ENCODE measurements around the gene STK32B.
"Not testable (repeated sequence)": the region's sequence is repeated elsewhere in the genome, so short reads cannot be mapped to it uniquely, and the experiment has no call there.

The STK32B gene

DNA sequence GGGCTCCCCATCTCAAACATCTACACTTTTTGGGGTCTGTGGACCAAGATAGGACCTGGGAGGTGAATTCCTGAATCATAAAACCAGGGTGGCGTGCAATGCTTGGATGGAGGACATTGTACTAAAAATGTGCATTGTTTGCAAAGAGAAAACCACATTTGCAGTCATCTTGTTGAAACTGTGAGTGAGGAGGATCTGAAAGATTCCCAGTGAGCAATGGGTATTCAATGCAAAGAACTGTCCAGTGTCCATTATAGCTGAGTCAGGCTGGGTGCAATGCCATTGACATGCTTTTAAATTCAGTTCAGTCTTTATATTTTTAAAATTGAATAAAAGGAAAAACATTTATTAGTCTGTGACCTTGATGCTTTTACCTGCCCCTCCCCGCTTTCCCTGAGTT, 215.7 kb downstream of the STK32B start:
- DNase-seq (ENCODE audit: low read depth): no peak

DNA sequence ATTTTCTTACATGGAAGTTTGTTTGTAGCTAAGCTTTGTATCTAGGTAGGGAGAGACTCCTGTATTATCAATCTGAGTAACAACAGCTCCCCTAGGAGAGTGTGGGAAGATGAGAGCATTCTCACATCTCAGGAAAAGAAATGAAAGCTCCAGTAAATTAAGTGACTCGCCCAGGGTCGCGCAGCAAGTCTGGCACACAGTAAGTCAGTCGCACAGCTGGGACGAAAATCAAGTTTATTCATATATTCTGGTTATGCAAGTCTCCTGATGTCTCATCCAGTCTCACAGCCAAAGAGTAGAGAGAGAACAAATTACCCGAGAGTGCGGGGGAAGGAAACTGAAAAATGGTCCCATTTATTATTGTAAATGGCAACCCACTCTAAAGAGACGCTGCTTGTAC, 216.1 kb downstream of the STK32B start:
- peak; percentile 0 for DNase-seq (ENCODE audit: low read depth)

DNA sequence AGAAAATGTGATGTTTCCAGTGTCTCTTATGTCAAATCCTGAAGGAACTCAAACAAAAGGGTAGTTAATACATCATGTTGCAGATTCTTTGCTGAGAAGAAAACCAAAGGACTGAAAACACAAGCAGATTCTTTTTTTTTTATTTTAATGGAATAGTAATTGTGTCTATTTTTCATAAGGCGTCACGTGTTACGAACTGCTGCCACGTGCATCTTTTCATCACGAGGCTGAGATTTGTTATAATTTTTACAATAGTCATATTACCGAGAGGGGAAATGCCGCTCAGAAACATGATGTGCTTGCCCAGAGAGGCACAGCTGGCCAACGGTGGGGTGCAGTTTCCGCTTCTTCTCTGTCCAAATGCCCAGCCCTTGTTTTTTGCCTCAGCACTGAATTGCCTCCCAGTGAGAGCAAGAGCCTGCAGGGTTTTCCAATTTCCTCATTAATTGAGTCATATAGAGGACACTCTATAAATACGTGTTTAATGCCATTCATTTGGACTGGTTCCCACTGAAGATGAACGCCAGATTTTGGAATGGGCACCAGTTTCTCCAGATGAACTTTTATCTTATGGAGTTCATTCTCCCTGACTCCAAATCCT, 225.3 kb downstream of the STK32B start:
- DNase-seq (ENCODE audit: low read depth): no peak

DNA sequence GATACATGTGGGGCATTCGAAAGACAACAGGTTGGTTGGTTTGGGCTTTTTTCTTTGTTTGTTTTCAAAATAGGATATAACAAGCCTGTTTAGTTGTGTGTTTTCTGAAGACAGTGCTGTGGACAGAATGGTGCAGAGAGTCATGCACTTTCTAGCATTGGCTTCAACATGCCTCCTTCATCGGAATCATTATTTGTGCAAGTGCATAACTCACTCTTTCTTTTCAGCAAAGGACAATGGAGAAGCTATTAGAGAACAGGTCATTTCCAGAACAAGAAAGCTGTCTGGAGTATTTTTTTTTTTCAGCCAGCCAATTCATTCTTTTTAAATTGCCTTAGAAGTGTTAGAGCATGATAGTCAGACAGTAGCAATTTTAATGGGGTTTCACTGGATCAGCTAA, 225.8 kb downstream of the STK32B start:
- DNase-seq (ENCODE audit: low read depth): no peak

DNA sequence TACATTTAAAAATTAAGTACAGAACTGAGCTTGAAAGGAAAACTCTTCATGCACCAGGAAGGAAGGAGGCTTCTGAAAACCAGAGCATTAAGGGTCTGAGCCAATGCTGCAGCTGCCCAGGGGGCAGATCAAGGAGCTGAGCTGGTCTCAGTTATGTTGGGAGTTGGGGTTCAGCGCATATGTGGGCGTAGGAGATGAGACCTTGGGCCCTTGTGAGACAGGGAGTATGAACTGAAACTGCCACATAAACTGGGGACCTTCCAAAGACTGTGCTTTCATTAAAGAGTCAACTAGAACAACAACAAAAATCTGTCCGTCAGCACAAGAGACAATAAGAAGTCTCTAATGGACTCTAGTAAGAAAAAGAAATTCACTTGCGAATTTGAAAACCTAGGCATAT, 226.9 kb downstream of the STK32B start:
- no peak for DNase-seq (ENCODE audit: low read depth)

DNA sequence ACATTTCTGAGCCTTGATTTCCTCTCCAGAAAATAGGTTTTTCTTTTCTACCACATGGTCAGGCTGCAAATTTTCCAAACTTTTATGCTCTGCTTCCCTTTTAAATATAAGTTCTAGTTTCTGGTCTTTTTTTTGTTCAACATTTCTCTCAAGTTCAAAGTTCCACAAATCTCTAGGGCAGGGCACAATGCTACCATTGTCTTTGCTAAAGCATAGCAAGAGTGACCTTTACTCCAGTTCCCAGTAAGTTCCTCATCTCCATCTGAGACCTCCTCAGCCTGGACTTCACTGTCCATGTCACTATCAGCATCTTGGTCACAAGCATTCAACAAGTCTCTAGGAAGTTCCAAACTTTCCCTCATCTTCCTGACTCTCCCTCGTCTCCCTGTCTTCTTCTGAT, 228.8 kb downstream of the STK32B start:
- not testable (repeated sequence) for DNase-seq (ENCODE audit: low read depth)

DNA sequence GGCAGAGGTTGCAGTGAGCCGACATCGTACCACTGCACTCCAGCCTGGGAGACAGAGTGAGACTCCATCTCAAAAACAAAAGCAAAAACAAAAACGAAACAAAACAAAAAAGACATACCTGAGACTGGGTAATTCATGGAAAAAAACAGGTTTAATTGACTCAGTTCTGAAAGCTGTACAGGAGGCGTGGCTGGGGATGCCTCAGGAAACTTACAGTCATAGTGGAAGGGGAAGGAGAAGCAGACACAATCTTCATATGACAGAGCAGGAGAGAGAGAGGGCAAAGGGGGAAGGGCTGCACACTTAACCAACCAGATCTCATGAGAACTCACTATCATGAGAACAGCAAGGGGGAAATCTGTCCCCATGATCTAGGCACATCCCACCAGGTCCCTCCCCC, 229.5 kb downstream of the STK32B start:
- DNase-seq (ENCODE audit: low read depth): no peak

DNA sequence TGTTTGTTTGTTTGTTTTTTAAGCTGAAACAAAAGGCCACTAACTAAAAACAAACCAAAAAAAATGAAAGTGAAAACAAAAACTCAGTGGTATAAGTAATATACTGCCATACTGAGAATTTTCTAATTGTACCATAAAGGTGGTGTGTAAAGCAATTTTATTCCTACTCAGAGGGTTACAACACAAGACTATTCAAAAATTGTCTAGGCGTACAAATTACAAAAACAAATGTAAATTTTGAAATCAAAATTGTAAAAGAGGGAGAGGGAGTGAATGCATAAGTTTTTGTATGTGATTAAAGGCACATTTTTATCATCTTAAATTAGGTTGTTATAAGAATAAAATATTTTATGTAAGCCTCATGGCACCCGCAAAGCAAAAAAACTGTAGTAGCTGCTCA, 232.6 kb downstream of the STK32B start:
- DNase-seq (ENCODE audit: low read depth): no peak

DNA sequence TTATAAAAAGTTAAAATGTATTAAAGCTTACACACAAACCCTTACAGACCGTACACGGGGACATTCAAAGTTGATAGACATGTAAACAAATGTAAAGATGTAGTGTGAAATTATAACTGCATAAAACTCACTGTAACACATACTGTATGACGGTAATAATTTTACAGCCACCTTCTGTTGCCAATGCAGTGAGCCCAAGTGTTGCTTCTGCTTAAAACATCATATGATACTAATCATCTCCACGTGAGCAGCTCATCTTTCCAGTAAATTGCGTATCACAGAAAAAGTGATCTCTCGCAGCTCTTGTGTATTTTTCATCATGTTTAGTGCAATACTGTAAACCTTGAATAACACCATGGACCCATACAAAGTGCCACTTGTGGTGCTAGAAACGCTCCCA, 233.2 kb downstream of the STK32B start:
- DNase-seq (ENCODE audit: low read depth): no peak

DNA sequence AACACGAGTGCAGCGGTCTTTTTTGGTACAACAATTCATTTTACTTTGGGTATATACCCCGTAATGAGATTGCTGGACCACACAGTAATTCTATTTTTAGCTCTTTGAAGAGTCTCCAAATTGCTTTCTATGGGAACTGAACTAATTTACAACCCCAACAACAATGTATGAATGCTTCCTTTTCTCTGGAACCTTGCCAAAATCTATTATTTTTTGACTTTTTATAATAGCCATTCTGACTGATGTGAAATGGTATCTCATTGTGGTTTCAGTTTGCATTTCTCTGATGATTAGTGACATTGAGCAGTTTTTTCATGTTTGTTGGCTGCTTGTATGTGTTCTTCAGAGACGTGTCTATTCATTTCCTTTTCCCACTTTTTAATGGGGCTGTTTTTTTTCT, 240.8 kb downstream of the STK32B start:
- no peak for DNase-seq (ENCODE audit: low read depth)

DNA sequence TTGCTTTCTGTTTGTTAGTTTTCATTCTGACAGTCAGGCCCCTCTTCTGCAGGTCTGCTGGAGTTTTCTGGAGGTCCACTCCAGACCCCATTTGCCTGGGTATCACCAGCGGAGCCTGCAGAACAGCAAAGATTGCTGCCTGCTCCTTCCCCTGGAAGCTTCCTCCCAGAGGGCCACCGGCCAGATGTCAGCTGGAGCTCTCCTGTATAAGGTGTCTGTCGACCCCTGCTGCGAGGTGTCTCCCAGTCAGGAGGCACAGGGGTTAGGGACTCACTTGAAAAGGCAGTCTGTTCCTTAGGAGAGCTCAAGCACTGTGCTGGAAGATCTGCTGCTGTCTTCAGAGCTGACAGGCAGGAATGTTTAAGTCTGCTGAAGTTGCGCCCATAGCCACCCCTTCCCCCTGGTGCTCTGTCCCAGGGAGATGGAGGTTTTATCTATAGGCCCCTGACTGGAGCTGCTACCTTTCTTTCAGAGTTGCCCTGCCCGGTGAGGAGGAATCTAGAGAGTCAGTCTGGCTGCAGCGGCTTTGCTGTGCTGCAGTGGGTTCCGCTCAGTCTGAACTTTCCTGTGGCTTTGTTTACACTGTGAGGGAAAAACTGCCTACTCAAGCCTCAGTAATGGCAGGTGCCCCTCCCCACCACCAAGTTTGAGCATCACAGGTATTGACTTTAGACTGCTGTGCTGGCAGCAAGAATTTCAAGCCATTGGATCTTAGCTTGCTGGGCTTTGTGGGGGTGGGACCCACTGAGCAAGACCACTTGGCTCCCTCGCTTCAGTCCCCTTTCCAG, 246.9 kb downstream of the STK32B start:
- not testable (repeated sequence) for DNase-seq (ENCODE audit: low read depth)

DNA sequence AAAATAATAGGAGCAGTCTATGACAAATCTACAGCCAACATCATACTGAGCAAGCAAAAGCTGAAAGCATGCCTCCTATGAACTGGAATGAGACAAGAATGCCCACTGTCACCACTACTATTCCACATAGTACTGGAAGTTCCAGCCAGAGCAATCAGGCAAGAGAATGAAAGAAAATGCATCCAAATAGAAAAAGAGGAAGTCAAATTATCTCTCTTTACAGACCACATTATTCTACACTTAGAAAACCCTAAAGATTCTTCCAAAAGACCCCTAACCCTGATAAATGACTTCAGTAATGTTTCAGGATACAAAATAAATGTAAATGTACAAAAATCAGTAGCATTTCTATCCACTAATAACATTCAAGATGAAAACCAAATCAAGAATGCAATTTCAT, 249.0 kb downstream of the STK32B start:
- DNase-seq (ENCODE audit: low read depth): no peak

DNA sequence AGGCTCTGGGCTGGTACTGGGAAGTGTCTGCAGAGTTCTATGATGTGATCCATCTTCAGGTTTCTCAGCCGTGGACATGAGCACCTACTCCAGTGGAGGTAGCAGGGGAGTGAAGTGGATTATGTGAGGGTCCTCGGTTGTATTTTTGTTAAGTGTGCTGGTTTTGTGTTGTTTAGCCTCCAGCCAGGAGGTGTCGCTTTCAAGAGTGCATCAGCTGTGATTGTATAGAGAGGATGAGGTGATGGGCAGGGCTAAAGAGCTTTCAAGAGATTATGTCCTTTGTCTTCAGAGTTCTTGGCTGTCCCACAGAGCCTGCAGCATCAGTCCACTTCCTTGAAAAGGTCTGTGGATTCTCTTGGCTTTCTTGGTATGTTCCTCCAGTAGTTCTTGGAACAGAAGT, 256.6 kb downstream of the STK32B start:
- DNase-seq (ENCODE audit: low read depth): no peak

DNA sequence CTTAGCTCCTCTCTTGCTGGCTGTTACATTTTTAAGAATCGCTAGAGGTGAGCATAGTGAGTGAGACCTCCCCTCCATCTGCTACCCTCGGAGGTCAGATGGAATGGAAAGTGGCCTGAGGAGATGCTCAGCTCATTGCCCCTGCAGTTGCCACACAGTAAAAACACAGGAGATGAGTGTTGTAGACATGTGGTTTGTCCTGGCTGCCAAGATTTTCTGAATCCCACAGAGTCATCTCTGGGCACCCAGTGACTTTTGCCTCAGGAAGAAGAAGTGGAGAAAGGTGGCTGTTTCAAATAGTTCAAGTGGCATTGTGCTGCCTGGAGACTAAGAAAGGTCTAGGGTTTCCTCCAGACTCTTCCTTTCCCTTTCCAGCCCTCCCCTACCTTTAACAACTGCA, 271.0 kb downstream of the STK32B start:
- DNase-seq (ENCODE audit: low read depth): no peak

DNA sequence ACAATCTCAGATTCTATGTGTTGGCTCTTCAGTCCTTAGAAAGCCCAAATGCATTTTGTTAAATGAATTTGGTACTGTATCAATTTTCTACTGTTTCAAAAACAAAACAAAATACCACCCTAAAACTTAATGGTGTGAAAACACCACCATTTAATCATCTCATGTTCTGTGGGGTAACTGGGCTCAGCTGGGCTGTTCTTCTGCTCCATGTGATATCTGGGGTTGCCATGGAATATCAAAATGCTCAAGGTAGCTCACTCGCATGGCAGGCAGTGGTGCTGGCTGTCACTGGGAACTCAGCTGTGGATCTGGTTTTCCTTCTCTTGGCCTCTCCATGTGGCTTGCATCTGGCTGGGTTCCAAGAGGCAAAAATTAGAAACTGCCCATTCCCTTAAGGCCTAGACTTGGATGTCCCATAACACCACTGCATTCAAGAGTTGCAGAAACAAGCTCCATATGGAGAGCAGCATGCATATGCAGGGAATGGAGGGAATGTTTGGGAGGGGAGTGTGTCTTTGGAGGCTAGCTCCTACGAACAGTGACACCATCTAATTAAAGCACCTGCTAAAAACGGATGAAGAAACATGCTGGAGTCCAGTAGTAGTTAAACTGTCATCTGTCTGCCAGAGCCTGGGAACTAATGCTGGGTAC, 279.2 kb downstream of the STK32B start:
- no peak for DNase-seq (ENCODE audit: low read depth)

DNA sequence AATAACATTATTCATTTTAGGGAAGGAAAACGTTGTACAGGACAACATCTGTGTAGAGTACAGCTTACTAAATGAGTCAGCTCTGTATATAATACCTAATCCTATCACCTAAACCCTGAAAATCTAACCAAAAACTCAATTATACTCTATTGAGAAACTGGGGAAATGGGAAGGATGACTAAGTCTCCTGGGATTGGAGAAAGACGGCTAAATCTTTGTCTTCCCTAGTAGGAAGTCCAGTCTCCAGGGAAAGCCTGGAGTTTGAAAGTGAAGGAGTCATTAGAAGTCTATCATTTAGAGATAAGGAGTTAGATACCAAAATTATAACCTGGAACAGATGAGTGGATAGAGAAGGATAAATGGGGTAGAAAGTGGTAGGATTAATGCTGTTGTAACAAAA, 286.5 kb downstream of the STK32B start:
- no peak for DNase-seq (ENCODE audit: low read depth)

DNA sequence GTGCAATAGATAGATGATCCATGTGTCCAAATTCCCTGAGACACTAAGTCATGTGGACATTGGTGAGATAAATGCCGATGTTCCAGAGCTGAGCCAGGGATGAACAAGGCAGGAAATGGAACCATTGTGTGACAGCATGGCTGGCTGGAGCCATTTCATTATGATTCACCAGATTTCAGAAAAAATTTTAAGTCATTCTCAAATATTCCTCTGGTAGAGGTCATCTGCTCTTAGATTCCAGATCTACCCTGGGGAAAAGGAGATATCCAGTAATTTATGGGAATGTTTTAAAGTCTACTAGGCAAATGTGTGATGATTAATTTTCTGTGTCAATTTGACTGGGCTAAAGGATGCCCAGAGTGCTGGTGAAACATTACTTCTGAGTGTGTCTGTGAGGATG, 287.3 kb downstream of the STK32B start:
- no peak for DNase-seq (ENCODE audit: low read depth)

DNA sequence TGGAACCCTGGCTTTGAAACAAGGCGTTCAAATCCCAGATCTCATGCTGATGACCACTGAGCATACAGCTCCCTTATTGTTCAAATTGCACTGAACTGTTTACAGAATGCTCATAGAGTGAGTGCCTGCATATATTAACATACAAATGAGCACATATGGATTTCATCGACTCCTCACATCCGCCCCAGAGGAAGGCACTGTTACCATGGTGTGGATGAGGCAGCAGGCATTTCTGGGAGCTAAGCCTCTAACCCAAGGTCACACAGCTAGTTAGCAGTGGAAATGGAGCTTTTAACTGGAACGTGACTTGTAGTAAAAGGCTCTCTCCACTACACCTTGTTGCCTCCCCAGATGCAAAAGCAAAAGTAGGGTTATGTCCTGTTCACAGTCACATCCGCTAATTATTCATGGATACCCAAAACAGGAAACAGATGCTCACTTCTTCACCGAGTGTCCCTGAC, 289.7 kb downstream of the STK32B start:
- no peak for DNase-seq (ENCODE audit: low read depth)

DNA sequence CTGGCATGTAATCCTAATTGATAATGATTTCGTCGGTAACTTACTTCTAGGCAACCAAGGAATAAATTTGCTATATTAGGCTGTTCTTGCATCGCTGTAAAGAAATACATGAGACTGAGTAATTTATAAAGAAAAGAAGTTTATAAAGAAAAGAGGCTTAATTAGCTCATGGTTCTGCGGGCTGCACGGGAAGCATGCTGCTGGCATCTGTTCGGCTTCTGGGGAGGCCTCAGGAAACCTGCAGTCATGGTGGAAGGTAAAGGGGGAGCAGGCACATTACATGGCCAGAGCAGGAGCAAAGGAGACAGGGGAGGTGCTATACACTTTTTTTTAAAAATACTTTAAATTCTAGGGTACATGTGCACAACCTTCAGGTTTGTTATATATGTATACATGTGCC, 290.2 kb downstream of the STK32B start:
- no peak for DNase-seq (ENCODE audit: low read depth)

DNA sequence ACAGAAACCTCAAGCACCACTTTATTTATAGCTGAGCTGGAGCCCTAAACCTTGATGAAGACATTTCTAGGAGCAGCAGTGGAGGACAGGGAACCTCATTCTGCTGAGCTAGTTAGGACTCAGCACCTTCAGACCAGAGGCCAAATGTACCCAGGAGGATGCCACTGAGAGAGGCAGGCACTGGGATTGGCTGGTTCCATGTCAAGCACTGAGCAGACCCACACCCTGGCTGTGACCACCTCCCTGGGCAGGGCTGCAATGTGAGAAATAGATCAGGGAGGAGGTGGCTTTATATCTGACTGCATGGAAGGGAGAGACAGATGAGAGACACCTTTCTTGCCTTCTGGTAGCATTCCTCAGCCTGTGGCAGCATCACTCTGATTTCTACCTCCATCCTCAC, 304.6 kb downstream of the STK32B start:
- DNase-seq (ENCODE audit: low read depth): no peak

DNA sequence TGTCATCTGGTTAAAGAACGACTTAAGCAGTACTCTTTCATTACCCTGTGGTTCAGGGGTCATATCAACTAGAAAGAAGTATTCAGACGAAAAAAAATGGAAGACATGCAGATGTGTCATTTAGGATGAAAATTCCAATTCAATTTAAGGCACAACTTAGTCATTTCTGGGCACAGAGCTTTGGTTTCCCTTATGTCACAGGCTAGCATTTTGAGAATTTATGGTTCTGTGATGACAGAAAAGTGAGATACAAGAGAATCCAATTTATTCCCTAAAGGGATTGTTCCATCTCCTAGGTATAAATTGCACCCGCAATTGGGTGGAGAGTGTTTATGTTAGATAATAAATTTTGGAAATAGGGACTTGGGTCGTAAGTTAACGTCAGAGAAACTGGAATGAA, 306.6 kb downstream of the STK32B start:
- no peak for DNase-seq (ENCODE audit: low read depth)

DNA sequence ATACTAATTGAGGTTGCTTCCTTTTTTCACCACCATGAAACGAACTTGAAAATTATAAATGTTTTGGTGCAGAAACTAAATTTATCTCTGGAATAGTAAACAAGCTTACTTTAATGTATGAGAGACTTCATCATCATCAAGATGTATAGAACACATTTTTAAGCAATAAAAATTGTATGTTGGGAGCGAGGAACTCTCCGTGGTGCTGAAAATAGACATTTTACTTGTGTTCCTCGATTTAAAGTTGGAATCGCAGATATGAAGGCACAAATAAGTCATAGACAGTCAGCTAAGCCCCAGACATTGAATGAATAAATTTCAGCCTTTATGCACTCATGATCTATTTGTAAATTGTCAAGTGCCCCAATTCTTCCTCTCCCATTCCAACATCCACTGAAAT, 310.7 kb downstream of the STK32B start:
- DNase-seq (ENCODE audit: low read depth): no peak

DNA sequence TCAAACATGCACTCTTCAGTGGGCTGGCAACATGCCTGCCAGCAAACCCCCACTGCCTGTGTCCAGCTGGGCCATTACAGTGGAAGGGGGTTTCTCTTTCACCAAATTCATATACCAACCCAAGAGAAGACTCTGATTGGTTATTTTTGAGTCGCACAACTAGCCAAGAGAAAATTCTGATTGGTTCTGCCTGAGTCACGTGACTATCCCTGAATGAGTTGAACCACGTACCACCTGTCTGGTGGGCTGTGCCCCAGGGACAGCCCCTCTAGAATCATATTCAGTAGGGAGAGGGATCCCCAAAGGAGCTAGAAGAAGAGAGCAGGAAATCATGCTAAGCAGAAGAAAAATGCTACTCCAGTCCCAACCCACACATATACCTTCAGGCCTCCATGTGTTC, 313.1 kb downstream of the STK32B start:
- no peak for DNase-seq (ENCODE audit: low read depth)
